GM21381 (cell line): ENCODE data around the gene FBXW5.
A peak's percentile ranks its signal among the peaks of the same experiment; 100 is the strongest.

Source experiments
- ATAC-seq: cut with Tn5 transposase; IDR thresholded peaks from one replicate; pipeline ENCODE4 v1.9.1; 2021; ENCODE audit warnings: mild to moderate bottlenecking, moderate library complexity; ENCODE audit not compliant: unreplicated experiment

The FBXW5 gene, protein sequence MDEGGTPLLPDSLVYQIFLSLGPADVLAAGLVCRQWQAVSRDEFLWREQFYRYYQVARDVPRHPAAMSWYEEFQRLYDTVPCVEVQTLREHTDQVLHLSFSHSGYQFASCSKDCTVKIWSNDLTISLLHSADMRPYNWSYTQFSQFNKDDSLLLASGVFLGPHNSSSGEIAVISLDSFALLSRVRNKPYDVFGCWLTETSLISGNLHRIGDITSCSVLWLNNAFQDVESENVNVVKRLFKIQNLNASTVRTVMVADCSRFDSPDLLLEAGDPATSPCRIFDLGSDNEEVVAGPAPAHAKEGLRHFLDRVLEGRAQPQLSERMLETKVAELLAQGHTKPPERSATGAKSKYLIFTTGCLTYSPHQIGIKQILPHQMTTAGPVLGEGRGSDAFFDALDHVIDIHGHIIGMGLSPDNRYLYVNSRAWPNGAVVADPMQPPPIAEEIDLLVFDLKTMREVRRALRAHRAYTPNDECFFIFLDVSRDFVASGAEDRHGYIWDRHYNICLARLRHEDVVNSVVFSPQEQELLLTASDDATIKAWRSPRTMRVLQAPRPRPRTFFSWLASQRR

DNA sequence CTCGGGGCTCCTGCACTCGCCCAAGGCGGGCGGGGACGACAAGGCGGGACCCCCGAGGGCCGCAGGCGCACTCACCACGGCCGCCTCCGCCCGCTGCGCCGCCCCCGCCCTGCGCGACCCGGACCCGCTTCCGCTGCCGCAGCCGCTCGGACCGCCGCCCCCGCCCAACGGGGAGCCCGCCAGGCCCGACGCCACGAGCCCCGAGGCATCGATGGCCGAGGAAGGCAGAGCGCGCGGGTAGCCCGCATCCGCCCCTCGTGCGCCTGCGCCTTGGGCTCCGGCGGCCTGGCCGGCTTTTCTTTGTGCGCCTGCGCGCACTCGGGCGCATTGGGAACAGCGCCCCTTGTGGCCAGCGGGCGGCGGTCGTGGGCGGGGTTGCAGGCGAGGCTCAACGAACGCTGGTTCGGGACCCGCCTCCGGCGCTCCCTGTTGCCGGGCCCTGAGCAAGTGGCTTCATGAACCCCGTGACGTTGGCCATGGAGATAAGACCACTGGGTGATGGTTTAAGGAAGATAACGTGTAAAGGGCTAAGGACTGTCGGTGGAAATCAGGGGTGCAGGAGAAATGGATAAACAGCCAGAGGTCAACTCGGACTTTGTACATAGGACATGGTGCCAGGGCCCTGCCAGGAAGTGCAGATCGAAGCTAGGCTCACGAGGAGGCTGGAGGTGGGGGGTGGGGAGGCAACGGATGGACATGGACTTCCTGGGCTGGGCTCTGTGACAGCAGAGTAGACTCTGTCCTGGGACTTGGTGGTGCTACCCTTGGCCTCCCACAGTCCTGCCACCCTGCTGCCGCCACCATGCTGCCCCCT is at the start of gene FBXW5, which contains the start of gene C8G:
TSS of gene FBXW5 (minus strand) at position 220 of the 814 bp plus-strand sequence. CDS start 655 bp downstream, outside the sequence.
TSS of gene C8G (plus strand) at position 725 of the 814 bp plus-strand sequence. CDS start at position 803, 78 bp downstream.
- peak; percentile 81 for ATAC-seq

DNA sequence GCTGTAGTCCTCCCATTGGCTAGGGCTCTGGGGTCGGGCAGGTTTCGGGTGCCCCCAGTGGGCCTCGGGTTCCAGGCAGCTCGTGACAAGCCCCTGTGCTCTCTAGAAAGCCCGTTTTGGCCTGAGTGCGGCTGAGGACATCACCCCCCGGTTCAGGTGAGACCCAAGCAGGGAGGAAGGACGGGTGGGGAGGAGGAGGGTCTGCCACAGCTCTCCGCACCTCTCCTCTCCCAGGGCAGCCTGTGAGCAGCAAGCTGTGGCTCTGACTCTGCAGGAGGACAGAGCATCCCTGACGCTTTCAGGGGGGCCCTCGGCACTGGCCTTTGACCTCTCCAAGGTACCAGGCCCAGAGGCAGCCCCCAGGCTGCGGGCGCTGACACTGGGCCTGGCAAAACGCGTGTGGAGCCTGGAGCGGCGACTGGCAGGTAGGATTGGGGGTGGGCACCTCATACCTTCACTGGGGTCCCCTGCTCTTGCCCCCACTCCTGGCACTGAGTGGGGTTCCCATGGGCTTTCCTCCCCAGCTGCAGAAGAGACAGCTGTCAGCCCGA is 48.4 kb upstream of the FBXW5 start:
- ATAC-seq, result no peak

DNA sequence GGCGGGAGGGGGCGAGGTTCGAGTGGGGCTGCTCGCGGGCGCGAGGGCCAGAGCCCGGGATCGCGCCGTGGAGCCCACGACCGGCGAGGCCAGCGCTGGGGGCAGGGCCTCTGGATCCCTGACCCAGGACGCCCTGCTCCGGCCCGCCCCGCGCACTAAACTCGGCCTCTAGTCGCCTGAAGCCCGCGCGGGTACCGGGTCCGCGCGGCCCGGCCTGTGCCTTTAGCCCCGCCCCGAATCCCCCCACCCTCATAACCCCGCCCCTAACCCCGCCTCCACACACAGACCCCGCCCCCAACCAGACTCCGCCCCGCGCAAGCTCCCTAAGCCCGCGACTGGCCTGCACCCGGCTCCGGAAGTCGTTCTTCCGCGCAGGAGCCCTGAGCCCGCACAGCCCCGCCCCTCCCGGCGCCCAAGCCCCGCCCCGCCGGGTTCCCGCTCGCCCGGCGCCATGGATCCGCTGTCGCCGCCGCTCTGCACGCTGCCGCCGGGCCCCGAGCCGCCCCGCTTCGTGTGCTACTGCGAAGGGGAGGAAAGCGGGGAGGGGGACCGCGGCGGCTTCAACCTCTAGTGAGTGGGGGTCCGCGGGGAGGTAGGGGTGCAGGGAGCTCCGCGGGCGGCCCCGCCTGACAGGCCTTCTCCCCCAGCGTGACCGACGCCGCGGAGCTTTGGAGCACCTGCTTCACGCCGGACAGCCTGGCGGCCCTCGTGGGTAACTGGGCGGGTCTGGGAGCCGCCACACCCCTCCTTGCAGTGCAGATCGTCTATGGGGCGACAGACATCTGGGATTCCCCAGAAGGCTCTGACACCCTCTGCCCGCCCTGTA is 47.7 kb upstream of the FBXW5 start, which contains the start of gene PAXX:
TSS of gene PAXX (plus strand) at position 430 of the 826 bp plus-strand sequence. CDS start at position 452, 22 bp downstream.
- peak; percentile 78 for ATAC-seq

DNA sequence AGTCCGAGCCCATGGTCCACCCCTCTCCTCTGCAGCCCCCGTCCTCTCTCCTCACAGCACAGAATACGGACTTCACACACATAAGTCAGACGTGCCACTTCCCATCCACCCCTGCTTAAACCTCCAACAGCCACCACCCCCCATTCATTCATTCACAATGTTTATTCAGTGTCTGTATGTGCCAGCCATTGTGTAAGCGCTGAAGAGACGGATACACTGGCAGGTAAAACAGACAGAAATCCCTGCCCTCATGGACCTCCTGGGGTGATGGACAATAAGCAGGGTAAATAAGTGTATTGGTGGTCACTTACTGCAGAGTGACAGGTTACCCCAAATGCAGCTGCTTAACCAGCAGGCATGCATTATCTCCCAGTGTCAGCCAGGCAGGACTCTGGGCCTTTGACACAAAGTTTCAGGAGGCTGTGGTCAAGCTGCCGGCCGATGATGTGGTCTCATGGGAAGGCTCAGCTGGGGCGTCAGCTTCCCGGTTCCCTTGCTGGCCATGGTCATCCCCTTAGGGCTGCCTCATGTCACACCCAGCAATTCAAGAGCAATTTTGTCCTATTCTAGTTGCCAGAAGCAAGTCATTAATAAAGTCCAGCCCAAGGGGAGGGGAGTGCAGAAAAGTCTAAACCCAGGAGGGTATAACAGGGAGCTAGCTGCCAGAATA is 45.8 kb upstream of the FBXW5 start:
- ATAC-seq, result no peak

DNA sequence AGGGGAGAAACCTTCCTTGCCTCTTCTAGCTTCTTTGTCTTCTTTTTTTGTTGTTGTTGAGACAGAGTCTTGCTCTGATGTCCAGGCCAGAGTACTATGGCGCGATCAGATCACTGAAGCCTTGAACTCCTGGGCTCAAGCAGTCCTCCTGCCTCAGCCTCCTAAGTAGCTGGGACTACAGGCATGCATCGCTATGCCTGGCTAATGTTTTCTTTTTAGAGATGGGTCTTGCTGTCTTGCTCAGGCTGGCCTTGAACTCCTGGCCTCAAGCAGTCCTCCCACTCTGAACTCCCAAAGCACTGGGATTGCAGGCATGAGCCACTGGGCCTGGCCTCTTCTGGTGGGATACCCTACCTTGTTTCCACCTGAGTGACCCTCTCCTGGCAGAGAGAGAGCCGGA is 44.3 kb upstream of the FBXW5 start:
- no peak for ATAC-seq

DNA sequence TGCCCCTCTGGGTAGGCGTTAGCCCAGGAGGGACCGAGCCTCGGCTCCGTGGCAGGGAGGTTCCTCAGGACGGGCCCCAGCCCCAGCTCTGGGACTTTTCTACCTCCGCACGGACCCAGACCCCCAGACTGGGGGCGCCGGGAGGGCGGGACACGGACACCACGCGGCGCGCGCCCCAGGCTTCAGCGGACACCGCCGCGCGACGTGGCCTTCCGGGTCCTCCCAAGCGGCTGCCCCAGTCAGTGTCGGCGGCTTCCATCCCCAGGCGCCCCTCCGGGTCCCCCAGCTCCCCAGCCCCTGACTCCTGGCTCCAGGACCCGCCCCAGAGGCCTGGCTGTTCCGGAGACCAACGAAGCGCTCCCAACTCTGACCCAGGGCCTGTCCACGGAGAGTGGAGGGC is 41.3 kb upstream of the FBXW5 start:
- no peak for ATAC-seq

DNA sequence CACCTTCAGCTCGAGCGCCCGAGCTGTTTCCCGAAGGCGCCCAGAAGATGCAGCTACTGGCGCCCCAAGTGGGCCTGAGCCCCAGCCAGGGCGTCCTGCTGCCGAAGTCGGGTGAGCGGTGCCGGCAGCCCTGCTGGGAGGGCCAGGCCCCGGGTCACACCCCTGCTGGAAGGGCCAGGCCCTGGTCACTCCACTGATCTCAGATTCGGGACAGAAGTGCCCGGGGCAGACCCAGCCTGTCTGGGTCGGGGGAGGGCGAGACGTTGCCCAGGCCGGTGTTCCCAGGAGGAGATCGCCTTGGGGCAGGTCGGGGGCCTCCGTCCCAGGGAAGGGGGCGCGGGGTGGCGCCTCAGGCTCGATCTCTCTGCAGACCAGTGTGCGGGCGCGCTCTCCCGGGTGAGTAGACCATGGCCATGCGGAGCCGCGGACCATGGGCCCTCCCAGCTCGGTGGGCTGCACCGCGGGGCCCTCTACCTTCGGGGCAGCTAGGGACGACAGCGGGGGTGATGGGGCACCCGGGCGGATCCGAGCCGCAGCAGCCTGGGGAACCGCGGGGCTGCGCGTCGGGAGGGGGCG is 40.6 kb upstream of the FBXW5 start:
- no peak for ATAC-seq

DNA sequence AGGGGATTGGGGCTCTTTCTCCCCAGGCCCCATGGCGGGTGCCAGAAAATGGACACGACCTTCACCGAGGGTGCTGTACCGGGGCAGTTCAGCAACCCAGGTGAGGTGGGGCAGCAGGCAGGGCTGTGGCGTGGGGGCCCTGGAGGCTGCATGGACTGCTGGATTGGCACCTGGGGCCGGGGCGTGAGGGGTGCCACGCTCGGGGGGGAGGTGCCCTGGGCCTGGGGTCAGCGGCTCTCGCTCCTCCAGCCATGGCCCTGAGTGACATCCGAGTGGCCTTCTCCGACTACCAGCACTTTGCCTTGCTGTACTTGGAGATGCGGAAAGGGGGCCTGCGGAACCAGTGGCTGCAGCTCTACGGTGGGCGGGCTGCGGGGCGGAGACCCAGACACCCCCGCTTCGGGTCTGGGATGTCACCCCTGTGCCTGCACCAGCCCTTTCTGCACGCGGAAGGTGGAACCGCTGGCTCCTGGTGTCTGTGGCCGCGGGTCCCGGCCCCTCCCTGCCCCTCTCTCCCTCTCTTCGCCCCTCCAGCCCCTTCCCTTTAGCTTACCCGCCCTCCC is 40.0 kb upstream of the FBXW5 start:
- no peak for ATAC-seq

DNA sequence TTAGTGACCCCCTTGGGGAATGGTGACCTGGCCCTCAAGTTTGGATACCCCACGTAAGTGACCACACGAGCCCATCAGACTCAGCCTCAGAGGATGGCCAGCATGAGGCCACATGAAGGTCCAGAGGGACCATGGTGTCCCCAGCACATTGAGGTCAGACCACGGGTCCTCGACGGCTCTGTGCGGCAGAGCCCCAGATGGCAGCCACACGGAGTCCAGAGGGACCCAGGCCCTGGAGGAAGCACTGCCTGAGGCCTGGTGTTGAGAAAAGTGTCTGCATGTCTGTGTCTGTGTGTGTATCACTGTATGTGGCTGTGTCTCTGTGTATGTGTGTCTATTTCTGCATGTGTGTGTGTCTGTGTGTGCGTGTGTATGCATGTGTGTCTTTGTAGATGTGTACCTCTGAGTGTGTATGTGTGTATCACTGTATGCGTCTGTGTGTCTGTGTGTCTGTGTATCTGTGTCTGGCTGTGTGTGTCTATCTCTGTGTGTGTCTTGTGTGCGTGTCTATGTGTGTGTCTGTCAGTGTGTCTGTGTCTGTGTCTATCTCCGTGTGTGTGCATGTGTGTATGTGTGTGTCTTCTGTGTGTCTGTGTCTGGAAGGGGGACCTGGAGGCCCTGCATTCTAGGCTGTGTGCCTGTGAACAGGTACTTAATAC is 39.2 kb upstream of the FBXW5 start:
- no peak for ATAC-seq

DNA sequence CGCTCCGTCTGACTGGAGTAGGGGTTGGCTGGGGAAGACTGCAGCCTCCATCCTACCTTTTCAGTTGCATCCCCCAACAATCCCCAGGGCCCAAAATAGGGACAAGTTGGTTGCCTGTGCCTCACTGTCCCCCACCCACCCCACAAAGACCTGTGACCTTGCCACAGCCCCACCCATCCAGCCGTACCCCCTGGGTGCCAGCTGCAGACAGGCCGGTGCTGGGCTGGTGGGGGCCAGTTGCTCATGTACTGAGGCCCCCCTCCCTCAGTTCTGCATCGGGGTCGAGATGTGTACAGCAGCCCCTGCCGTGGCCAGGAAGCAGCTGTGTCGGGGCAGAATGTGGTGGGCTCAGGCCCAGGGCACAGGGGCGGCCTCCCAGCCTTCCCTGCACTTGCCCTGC is 38.6 kb upstream of the FBXW5 start:
- no peak for ATAC-seq

DNA sequence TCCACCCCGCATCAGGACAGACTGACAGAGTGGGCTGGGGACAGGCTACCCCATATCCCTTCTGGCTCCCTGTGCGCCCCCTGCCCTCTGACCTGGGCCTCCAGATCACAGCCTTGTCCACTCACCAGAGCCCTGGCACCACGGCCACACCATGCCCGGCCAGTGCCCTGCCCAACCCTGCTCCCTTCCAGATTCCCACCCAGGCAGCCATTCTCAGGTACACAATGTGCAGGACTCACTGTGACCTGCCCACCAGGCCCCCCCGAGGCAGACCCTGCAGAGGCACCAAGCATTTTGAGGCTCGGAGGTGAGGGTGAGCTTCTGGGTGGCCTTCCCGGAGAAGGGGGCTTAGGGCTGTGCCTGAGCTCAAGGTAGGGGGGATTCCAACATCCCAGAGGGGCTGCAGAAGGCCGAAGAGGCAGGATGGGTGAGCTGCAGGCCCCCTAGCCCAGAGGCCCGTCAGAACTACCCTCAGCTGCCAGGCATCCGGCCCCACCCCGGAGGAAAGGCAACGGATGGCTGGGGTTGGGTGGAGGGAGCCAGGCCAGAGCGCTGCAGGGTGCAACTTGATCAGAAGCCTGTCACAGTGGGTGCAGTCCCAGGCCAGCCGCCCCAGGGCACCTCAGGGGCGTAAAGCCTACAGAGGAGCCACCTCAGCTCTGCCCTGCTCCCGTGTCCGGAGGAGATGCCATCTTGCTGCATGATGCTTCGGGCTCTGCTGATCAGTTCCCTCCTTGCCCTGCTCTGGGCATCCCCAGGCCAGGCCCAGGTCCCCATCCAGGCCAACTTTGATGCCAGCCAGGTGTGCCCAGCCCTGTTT is 37.9 kb upstream of the FBXW5 start, which contains the start of gene LCNL1:
TSS of gene LCNL1 (plus strand) at position 762 of the 820 bp plus-strand sequence. CDS start 594 bp downstream, outside the sequence.
- ATAC-seq, result no peak

DNA sequence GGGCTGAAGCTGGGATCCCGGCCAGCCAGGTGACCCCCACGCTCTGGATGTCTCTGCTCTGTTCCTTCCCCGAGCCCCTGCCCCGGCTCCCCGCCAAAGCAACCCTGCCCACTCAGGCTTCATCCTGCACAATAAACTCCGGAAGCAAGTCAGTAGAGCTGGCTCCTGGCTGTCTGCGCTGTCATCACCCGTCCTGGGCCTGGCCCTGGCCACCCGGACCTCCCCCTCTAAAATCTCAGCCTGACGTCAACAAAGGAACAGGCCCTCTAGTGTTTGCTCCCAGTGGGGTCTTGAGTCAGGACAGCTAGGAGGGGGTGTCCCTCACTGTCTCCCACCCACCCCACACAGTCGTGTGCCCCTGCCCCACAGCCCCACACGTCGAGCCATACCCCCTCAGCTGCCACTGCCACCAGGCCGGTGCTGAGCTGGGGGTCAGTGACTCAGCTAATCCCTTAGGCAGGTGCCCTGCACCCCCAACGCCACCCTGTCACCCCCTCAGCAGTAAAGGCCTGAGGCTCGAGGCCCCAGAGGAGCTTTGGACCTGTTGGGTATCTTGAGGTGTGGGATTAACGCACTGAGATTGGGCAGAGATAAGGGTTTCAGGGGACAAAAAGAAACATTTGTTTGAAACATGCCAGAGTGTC is 37.2 kb upstream of the FBXW5 start:
- no peak for ATAC-seq

DNA sequence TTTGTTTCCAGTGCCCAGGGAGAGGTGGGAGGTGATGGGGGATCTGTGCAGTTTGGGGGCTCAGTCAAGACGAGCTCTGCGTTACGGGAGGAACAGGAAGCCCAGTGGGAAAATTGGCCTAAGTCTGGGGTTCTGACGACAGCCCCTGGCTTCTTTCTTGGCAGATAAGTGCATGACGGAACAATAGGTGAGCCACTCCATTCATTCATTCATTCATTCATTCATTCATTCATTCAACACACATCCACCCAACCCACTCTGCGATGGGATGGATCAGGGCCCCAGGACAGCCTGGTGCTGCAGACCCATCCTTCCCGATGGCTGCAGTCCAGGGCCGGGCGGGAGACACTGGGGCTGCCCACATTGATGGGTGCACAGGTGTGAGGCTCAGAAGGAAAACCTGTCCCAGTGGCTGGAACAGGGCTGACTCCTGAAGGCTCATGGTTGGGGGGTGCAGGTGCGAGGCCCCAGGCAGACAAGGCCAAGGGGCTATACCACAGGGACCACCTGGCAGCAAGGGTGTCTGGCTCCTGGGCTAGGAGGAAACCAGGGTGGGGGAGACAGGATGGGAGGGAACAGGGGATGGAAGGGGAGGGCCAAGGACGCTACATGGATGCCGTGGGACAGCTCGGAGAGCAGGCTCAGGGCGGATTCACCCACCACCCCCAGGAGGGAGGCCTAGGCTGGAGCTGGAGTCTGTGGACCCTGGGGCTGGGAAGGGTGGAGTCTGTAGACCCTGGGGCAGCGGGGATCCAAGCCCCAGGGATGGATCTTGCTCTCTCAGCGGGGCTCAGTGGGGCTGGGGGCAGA is 36.3 kb upstream of the FBXW5 start:
- no peak for ATAC-seq

DNA sequence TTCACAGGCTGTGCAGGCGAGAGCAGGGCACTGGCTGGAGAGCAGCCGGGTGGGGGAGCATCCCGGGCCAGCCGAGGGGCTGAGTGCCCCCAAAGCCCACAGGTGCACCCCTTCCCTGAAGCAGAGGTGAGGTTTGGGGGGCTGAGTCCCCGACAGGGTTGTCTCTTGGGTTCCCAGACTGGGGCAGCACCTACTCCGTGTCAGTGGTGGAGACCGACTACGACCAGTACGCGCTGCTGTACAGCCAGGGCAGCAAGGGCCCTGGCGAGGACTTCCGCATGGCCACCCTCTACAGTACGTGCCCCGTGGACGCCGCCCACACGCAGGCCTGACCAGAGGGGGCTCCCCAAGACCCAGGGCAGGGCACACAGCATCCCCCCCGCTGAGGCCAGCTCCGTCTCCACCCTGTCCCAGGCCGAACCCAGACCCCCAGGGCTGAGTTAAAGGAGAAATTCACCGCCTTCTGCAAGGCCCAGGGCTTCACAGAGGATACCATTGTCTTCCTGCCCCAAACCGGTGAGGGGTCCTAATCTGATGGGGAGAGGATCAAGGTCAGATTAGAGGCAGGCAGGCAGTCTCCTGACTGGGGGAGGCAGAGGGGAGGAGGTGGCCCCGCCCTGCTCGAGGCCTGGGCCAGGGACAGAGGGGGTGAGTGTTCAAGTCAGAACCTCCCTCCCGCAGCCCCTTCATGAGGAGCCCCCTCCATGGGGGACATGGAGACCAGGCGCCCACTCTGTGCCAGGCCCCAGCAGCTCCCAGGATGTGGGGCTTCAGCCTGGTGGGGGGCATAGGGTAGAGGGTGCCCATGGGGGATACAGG is 35.4 kb upstream of the FBXW5 start:
- no peak for ATAC-seq

DNA sequence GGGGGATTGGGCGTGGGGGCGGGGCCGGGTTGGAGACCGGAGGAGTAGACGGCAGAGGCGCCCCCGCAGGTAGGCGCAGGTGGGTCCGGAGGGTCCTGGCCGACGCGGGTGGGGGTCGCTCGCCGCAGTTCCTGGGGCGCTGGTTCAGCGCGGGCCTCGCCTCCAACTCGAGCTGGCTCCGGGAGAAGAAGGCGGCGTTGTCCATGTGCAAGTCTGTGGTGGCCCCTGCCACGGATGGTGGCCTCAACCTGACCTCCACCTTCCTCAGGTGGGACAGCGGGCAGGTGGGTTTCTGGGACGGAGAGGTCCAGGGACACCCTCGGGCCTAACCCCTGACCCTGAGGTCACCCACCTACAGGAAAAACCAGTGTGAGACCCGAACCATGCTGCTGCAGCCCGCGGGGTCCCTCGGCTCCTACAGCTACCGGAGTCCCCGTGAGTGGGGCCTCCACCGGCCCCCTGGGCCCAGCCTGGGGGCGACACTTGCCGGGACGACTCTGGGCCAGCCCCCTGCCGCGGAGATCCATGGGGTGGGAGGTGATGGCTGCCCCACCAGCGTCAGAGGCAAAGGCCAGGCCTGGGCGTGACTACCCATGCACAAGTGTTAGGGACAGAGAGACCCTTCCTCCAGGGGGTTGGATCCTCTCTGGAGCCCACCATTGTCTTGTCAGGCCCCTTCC is 34.5 kb upstream of the FBXW5 start:
- no peak for ATAC-seq
